ENCODE measurements around the gene EHBP1L1.
"Not testable (repeated sequence)": the region's sequence is repeated elsewhere in the genome, so short reads cannot be mapped to it uniquely, and the experiment has no call there.

The EHBP1L1 gene

GRCh38 chr11:65634905-65635731 lies 59.3 kb downstream of the EHBP1L1 start:
- CTCF ChIA-PET = no interaction called here
- peak overlapping the region; percentile 87; the same call in 1 of the 2 replicates for H3K27ac ChIP-seq
- no peak for TF ChIP-seq CTCF (conservative IDR thresholded peaks at IDR 0.05; ENCODE audit: low read depth)
- POLR2A ChIA-PET (ENCODE audit: low non-redundant PET) = interaction anchor here (0.6 kb wide), 1 partner anchor 30 kb away, joined by 3 read pairs; no protein-coding TSS in a partner anchor
- DNase-seq (ENCODE audit: low spot score) = no peak

DNA sequence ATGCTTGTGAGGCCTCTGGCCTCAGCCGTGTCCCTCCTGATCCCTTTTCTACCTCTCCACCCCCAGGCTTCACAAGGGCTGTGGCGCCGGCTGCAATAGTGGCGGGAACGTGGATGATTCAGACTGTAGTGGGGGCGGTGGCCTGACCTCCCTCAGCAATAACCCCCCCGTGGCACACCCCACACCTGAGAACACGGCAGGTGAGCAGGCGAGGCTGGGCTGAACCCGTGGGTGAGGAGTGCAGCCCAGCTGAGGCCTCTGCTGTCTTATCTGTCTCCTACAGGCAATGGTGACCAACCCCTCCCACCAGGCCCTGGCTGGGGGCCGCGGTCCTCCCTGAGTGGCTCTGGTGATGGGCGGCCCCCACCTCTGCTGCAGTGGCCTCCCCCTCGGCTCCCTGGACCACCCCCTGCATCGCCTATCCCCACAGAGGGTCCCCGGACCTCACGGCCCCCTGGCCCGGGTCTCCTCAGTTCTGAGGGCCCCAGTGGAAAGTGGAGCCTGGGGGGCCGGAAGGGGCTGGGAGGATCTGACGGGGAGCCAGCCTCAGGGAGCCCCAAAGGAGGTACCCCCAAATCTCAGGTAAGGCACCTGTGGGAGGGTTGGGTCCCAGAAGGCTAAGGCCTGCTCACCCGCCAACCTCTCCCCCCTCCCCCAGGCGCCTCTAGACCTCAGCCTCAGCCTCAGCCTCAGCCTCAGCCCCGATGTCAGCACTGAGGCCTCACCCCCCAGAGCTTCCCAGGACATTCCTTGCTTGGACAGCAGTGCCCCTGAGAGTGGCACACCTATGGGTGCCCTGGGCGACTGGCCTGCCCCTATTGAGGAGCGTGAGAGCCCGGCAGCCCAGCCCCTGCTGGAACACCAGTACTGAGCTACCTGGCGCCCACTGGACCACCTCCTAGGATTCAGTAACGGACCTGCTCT lies 60.5 kb downstream of the EHBP1L1 start:
- DNase-seq (ENCODE audit: low spot score) = no peak
- no peak for TF ChIP-seq CTCF (conservative IDR thresholded peaks at IDR 0.05; ENCODE audit: low read depth)
- ChIA-PET CTCF (interaction anchor here (0.7 kb wide), 1 partner anchor 11 kb away, joined by 4 read pairs; no protein-coding TSS in a partner anchor), POLR2A (ENCODE audit: low non-redundant PET) (no interaction called here)
- peak overlapping the region; percentile 87 for H3K27ac ChIP-seq

DNA sequence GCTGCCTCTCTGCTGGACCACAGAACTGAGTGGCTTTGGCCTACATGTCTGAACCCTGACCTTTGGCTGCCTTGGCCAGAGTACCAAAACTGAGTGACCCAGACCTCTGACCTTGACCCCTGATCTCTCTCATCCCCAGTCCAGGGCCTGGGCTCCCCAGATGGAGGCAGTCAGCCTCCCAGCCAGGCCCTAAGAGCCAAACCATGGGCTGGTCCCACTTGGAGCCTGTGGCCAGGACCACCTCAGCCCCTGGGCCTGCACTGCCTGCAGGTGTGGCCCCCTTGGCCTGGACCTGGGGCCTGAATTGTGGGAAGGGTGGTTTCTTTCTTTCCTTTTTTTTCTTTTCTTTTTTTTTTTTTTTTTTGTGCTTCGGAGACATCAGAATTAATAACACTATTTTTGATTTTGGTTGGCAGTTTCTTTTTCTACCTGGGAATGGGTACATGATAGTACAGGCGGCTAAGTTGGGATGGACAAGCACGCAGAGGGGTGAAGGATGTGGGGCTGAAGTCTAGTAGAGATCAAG lies 61.2 kb downstream of the EHBP1L1 start:
- ChIA-PET CTCF (interaction anchor here (0.7 kb wide), 1 partner anchor 12 kb away, joined by 4 read pairs; no protein-coding TSS in a partner anchor), POLR2A (ENCODE audit: low non-redundant PET) (interaction anchor here (0.7 kb wide), 1 partner anchor 140 kb away, joined by 3 read pairs; no protein-coding TSS in a partner anchor)
- no peak for TF ChIP-seq CTCF (conservative IDR thresholded peaks at IDR 0.05; ENCODE audit: low read depth)
- H3K27ac ChIP-seq = peak overlapping the region; percentile 87
- no peak for DNase-seq (ENCODE audit: low spot score)

GRCh38 chr11:65637794-65638419 lies 62.1 kb downstream of the EHBP1L1 start, which contains the start of gene SIPA1:
TSS of gene SIPA1 (plus strand) at chr11:65638101. CDS start at chr11:65640922, 2,821 bp downstream.
- DNase-seq (ENCODE audit: low spot score) = peak; percentile 74
- ChIA-PET POLR2A (ENCODE audit: low non-redundant PET) (interaction anchor here (0.6 to 0.7 kb wide), 3 partner anchors 15 to 141 kb away, joined by 3 read pairs; no protein-coding TSS in a partner anchor), CTCF (interaction anchor here (0.6 to 1.5 kb wide), 5 partner anchors 9 to 180 kb away, joined by 3 to 9 read pairs (median 5); no protein-coding TSS in a partner anchor)
- no peak; the same call in 1 of the 2 replicates for TF ChIP-seq CTCF (conservative IDR thresholded peaks at IDR 0.05; ENCODE audit: low read depth)
- H3K27ac ChIP-seq = peak within 1 kb of the TSS; percentile 87

DNA sequence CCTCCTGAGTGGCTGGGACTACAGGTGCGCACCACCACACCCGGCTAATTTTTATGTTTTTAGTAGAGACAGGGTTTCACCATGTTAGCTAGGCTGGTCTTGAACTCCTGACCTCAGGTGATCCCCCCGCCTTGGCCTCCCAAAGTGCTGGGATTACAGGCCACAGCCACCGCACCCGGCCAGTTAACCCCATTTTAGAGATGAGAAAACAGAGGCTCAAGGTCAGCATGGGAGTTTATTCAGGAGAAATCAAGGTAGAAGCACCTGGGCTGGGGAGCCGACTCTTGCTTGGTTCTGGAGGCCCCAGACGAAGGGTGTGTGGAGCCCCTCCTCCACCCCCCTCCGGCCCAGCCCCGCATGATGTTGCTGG lies 63.4 kb downstream of the EHBP1L1 start:
- POLR2A ChIA-PET (ENCODE audit: low non-redundant PET); DNase-seq (ENCODE audit: low spot score): not testable (repeated sequence)
- CTCF ChIA-PET = interaction anchor here (0.5 to 1.5 kb wide), 3 partner anchors 15 to 245 kb away, joined by 3 to 5 read pairs (median 4); no protein-coding TSS in a partner anchor
- H3K27ac ChIP-seq = peak overlapping the region; percentile 87

DNA sequence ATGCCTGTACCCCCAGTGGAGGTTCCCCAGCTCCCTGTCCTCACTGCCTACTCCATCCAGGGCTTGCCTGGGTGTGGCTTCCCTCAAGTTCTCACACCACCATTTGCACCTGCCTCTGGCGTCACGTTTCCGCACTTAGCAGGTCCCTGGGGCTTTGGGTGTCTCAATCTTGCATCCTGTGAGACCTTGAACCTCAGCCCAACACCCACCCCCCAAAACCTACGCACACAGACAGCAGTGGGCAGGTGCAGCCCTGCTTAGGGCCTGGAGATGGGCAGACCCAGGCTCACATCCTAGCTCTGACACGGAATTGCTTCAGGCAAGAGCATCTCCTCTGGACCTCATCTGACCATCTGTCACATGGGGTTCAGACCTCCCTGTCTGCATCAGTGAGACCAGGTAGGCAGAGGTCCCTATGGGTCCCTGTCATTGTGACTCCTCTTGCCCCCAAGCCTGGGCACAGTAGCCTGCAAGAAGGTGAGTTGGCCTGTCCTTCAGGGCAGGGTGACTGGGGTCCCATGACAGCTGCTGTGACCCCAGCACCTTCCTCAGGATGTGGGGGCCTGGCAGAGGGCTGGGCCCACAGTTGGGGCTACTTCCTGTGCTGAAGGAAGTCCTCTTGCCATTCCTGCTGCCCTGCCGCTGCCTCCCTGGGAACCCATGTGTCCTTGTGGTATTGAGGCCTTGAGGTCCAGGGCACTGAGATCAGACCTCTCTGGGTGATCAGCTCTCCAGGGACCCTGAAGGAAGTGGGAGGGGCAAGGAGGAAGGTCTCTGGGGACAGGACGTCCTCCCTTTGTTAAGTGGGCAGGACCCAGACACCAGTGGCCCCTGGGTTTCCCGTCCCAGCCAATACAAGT lies 64.0 kb downstream of the EHBP1L1 start:
- CTCF ChIA-PET = no interaction called here
- peak overlapping the region; percentile 87 for H3K27ac ChIP-seq
- no peak for TF ChIP-seq CTCF (conservative IDR thresholded peaks at IDR 0.05; ENCODE audit: low read depth)
- POLR2A ChIA-PET (ENCODE audit: low non-redundant PET) = no interaction called here
- no peak for DNase-seq (ENCODE audit: low spot score)
